HG02938 (cell line): ENCODE data around the gene EXOC4.
"Not testable (repeated sequence)": the region's sequence is repeated elsewhere in the genome, so short reads cannot be mapped to it uniquely, and the experiment has no call there.

ENCODE experiments used
- ATAC-seq: cut with Tn5 transposase; IDR thresholded peaks from one replicate; pipeline ENCODE4 v1.9.1; 2021; ENCODE audit warnings: mild to moderate bottlenecking, moderate library complexity; ENCODE audit not compliant: unreplicated experiment

The EXOC4 gene

GRCh38 chr7:133252858-133253518 is at the start of gene EXOC4:
EXOC4 (plus strand) TSS chr7:133253078.
- peak; percentile 99 for ATAC-seq

- no peak for ATAC-seq
Observed at GRCh38 chr7:133203490-133203889, 49.4 kb upstream of the EXOC4 start.

GRCh38 chr7:133207687-133208086 is 45.2 kb upstream of the EXOC4 start:
- ATAC-seq = no peak

GRCh38 chr7:133210817-133211216 is 42.1 kb upstream of the EXOC4 start:
- not testable (repeated sequence) for ATAC-seq

- ATAC-seq = not testable (repeated sequence)
Observed at GRCh38 chr7:133213772-133214171, 39.1 kb upstream of the EXOC4 start.

- no peak for ATAC-seq
Observed at GRCh38 chr7:133217773-133218172, 35.1 kb upstream of the EXOC4 start.

GRCh38 chr7:133230591-133231194 is 22.2 kb upstream of the EXOC4 start:
- no peak for ATAC-seq

GRCh38 chr7:133233142-133233541 is 19.7 kb upstream of the EXOC4 start:
- ATAC-seq = no peak

GRCh38 chr7:133234961-133235875 is 17.7 kb upstream of the EXOC4 start:
- no peak for ATAC-seq

GRCh38 chr7:133237545-133237944 is 15.3 kb upstream of the EXOC4 start:
- ATAC-seq = no peak

- no peak for ATAC-seq
Observed at GRCh38 chr7:133240302-133240701, 12.6 kb upstream of the EXOC4 start.

- no peak for ATAC-seq
Observed at GRCh38 chr7:133246558-133246957, 6.3 kb upstream of the EXOC4 start.

GRCh38 chr7:133248901-133249300 is 4.0 kb upstream of the EXOC4 start:
- no peak for ATAC-seq

GRCh38 chr7:133252506-133252857 is 396 bp upstream of the EXOC4 start:
- ATAC-seq = no peak

GRCh38 chr7:133253519-133253875 is 619 bp downstream of the EXOC4 start:
- ATAC-seq = peak; percentile 13

GRCh38 chr7:133255486-133255885 is 2.6 kb downstream of the EXOC4 start:
- no peak for ATAC-seq

GRCh38 chr7:133258174-133258573 is 5.3 kb downstream of the EXOC4 start:
- ATAC-seq = no peak

GRCh38 chr7:133265821-133266220 is 12.9 kb downstream of the EXOC4 start:
- no peak for ATAC-seq

GRCh38 chr7:133268355-133268754 is 15.5 kb downstream of the EXOC4 start:
- no peak for ATAC-seq

GRCh38 chr7:133272336-133272735 is 19.5 kb downstream of the EXOC4 start:
- ATAC-seq = no peak

GRCh38 chr7:133273227-133273626 is 20.3 kb downstream of the EXOC4 start:
- ATAC-seq = no peak

GRCh38 chr7:133274265-133274664 is 21.4 kb downstream of the EXOC4 start:
- ATAC-seq = no peak
